Measurements from ENCODE around the gene MYO5A.
A peak's percentile ranks its signal among the peaks of the same experiment; 100 is the strongest.
"Not testable (repeated sequence)": the region's sequence is repeated elsewhere in the genome, so short reads cannot be mapped to it uniquely, and the experiment has no call there.

MYO5A gene

DNA sequence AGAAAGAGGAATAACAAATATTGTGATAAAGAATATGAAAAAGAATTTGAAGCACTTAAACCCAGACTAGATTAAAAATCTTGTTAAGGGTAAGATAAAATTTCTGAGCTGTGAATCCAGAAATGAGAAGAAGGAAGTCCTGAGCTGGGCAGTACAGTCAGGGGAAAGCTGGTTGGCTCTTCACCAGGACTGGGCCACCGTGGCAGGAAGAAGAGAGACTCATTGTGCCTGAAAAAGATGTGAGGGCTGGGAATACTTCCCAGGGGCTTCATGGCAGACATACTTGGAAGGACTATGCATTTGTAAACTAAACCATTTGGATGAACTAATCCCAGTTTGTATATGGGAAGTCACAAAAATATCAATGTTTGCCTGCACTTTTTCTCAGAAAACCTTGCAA lies 204.6 kb downstream of the MYO5A start:
- no peak for DNase-seq

DNA sequence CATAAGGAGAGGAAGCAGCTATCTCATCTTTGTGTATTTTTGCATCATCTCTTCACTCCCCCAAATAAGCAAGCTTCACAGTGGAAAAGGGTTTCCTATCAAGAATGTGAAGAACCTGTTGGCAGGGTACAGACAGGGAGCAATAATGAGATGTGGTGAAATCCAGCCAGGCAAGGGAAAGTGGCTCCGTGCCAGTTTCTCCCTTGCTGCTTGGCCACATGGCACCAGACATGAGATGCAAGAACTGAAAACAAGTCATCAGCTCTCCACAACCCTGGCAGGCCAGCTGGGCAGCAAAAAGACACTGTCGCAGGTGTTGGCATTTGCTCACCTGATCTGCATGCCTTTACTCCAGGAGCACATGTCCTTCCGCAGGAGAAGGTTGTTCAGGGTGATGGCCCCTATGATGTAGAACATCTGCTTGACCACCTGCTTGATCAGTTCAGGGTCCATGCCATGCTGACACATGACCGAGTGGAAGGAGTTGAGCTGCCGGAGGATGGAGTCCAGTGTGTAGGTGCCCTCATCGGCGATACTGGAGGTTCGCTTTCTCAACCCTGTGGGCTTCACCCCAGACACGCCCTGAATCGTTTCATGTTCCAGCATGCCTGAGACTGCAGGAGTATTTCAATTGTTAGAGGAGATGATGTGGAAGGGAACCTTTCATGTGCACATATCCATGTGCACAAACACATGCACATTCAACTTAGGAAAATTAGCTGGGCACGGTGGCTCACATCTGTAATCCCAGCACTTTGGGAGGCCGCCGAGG lies 209.8 kb downstream of the MYO5A start:
- no peak for DNase-seq

- DNase-seq: no peak
These were observed 211.0 kb downstream of the MYO5A start for GRCh38 chr15:52317688-52318087.

DNA sequence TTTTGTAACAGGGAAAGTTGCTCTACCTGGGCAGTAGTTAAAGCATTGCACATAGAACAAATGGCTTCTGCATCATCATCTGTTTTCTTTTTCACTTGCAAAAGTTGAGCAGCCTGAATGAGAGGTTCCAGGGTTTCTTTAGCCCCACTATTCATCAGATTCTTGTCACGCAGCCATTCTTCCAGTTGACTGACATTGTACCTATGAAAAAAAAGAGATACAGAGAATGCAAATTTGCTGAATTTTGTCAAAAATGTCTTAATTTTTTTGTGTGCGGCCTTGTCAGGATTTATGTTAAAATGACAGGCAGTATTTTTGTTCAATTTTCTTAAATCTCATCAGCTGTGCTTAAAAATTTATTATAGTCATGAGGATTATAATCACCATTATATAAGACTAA lies 211.7 kb downstream of the MYO5A start:
- no peak for DNase-seq

GRCh38 chr15:52309154-52309548 lies 219.5 kb downstream of the MYO5A start:
- no peak for DNase-seq

- DNase-seq: no peak
These were observed 220.1 kb downstream of the MYO5A start for GRCh38 chr15:52308446-52309153.

- DNase-seq: no peak
These were observed 220.8 kb downstream of the MYO5A start for GRCh38 chr15:52307847-52308246.

- DNase-seq: peak; percentile 51
These were observed 222.4 kb downstream of the MYO5A start for GRCh38 chr15:52306270-52306669.

- DNase-seq: no peak
These were observed 225.4 kb downstream of the MYO5A start for GRCh38 chr15:52303093-52303772.

GRCh38 chr15:52301265-52301847 lies 227.3 kb downstream of the MYO5A start:
- DNase-seq: no peak

DNA sequence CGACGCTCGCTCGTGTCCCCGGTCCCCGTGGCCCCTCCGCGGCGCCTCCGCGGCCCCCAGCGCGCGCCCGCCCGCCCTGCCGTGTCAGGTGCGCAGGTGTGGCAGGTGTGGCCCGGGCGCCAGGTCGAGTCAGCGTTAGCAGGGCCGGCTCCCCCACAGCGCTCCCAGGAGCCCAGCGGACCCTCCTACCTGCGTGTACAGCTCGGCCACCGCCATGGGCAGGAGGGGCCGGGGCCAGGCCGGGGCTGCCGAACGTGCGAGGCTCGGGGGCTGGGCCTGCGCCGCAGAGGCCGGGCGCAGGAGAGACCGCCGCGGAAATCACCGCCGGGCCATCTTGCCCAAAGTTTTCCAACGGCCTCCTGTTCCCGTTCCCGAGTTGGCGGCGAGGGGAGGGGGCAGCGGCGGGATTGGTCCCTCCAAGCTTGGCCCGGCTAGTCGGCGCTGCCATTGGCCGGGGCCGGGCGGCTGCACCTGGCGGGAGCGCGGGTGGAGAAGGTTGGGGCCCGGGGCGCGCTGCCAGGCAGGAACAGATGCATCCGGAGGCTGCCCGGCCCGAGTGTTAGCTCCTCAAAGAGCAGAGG lies 233.2 kb downstream of the MYO5A start, which contains the start of gene MYO5C:
TSS of gene MYO5C (minus strand) at position 384 of the 581 bp plus-strand sequence. CDS start at position 216, 168 bp downstream.
- DNase-seq: no peak

- DNase-seq: no peak
These were observed 233.7 kb downstream of the MYO5A start for GRCh38 chr15:52294881-52295420.

DNA sequence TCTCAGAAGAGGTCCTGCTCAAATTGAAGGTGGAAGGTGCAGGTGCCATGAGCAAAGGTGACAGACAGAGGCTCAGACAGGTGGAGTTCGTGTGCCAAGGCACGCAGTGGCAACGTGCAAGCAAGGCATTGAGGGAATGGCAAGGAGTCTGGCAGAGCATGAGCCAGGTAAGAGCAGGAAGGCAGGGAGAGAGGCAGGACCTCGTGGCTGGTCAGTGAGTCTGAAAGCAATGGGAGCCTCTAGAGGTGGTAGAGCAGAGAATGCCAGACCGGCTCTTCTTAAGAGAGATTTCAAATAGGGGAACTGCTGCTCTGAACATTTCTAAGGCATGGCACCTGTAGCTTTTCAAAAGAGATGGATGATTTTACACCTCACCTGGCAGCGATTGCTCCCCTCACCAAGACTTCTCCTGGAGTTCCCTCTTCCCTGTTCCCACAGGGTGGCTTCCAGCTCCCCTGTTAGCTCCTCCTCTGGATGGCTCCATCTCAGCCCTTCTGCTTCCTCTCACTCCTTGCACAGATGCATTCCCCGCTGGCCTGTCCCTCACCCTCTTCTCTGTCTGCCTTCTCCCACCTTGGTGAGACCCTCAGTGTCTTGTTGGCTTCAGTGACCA lies 235.8 kb downstream of the MYO5A start:
- no peak for DNase-seq

DNA sequence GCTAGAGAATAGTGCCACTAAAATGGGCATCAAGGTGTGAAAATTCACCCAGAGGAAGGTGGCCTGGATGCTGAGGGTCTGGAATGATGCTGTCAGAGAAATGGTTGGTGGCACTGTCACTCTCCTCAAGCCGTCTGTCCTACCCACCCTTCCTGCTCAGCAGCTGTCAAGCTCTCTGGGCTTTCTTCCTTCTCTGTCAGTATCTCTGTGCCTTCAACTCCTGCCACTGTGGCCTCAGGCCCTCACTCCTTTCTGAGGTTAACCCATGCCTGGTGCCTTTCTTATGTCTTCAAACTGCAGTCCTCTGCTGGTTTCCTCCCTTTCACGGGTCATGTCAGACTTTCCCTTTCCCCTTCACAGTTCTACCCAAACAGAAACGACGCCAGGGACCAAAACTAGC lies 237.5 kb downstream of the MYO5A start:
- DNase-seq: no peak

DNA sequence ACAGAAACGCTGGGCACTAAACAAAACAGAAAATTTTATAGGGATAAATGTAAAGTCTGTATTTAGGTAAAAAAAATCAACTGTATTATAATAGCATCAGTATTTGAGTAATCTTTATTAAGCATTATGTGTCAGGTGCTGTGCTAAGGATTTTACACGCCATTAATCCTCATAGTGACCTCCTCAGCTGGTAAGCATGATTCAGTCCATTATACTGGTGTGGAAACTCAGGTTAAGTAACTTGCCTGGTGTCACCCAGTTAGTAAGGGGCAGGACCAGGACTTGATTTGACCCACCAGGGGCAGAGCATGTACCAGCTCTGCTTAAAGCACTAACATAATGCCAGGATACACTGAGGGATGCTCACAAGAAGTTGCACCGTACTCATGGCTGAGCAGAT lies 237.9 kb downstream of the MYO5A start:
- no peak for DNase-seq

- DNase-seq: no peak
These were observed 238.4 kb downstream of the MYO5A start for GRCh38 chr15:52290329-52290728.

DNA sequence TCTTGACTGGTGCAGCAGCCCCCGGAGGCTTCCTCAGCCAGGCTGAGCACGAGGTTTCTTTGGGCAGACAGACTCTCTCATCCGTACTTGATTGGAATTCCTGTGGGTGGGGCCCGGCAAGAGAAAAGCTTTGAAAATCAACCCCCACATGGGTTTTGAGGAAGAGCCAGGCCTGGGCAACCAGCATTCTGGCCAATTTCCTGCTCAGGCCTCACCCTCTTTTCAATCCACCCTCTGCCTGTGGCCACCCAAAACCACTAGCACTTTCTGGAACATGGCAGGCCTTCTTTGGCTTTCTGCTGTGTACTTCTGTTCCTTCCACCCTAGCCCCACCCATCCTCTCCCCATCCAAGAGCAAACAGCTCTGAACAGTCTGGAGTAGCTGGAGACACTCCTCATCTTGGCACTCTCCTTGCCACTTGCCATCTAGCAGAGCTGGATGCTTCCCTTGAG lies 239.0 kb downstream of the MYO5A start:
- DNase-seq: no peak

DNA sequence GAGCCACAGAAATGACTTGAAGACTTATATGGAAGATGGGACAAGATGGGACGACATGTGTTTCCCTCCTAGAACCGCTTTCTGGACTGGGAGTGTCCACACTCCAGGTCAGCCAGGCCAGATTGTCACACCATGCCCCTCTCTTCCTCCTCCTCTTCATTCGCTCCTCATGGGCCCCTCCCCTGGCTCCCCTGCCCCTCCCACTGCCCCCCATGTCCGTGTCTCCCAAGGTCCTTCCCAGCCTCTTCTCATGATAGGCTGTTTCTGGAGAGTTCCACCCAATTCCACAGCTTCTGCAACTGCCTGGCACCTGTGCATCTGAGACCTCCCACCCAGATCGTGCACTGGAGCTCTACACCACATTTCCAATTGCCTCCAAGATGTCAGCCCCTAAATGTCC lies 239.7 kb downstream of the MYO5A start:
- no peak for DNase-seq

DNA sequence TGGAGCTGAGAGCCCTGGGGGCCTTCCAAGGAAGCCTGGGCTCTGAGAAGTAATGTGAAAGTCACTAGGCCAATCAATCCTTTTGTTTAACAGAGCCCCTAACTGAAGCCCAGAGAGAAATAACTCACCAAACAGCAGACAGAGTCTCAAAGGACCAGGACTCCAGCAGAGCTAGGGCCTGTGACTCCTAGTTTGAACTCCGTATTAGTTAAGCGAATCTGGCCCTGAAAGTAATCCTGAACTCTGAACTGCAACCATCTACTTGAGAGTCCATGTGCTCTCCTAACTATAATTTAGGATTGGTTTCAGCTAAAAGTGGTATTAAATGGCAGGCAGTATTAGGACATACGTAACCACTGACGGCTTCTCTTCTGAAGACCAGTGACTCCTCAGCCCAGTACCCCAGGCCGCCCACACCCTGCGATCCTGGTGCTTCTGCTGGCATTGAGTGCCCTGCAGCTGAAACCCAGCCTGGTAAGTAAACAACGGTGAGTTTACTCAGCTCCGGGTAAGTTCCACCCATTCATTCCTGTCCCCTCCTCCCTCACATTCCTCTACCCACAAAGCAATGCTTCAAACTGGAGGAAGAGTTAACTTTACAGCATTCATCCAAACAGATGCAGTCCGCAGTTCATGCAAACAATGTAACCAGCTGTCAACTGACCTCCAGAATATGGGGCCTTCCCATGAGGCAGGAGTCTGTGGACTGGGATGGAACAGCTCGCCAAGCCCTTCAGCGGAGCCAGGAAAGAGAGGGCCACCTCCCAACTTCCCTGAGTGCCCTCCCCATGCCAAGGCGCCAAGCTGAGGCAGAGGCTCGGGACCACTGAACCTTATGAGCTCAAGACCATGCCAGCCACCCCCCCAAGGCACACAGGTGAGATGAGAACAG lies 240.4 kb downstream of the MYO5A start:
- DNase-seq: no peak

DNA sequence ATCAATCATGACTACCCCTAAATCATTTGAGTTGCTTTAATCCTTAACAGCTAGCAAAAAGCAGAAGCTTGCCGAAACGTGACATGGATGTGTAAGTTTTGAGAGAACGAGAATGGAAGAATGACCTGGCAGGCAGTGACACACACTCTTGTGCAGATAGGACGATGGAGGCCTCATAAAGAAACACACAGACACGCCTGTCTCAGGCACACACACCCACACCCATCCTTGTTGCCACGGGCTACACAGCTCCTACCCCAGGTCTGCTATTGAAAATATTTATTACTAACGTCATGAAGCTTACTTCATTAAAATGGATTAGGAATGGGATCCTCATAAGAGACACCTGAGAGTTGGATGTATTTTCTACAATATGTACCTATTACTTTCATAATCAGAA lies 241.6 kb downstream of the MYO5A start:
- DNase-seq: no peak

GRCh38 chr15:52285941-52286340 lies 242.7 kb downstream of the MYO5A start:
- not testable (repeated sequence) for DNase-seq

Measured in fibroblast of upper back skin (primary cell).